Measurements from ENCODE around the gene CTIF.

CTIF gene

DNA sequence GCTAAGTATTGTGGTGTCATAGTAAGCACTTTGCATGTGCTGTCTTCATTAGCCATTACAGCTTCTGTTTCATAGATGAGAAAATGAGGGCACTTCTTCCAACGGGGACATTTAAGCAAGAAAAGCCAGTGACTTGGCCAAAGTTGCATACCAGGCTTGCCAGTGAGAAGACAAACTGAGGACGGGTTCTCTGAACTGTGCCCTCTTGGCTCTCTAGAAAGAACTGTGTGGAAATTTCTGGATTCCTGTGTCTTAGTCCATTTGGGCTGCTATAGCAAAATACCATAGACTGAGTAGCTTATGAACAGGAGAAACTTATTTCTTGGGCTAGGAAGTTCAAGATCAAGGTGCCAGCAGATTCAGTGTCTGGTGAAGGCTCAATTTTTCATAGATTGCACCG, 13.3 kb downstream of the CTIF start:
- no peak for DNase-seq (ENCODE audit: low read depth in 2 of 2)

DNA sequence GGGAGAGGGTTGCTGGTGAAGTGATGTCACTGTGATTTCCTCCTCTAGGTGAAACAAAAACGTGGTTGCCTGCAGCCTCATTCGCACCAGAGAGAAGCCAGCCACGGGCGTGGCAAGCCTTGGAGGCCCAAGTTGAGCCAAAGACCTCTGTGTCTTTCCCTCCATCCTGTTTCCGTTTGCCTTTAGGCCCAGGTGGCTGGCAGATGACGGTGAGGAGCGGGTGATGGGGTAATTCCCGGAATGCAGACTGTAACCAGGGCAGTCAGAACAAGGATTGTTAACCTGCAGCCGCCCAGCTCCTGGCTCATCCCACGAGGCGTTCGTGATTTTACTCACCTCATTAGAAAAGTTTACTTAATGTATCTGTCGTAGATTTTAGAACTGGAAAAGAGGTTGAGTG, 14.4 kb downstream of the CTIF start:
- DNase-seq (ENCODE audit: low read depth in 2 of 2), result no peak

DNA sequence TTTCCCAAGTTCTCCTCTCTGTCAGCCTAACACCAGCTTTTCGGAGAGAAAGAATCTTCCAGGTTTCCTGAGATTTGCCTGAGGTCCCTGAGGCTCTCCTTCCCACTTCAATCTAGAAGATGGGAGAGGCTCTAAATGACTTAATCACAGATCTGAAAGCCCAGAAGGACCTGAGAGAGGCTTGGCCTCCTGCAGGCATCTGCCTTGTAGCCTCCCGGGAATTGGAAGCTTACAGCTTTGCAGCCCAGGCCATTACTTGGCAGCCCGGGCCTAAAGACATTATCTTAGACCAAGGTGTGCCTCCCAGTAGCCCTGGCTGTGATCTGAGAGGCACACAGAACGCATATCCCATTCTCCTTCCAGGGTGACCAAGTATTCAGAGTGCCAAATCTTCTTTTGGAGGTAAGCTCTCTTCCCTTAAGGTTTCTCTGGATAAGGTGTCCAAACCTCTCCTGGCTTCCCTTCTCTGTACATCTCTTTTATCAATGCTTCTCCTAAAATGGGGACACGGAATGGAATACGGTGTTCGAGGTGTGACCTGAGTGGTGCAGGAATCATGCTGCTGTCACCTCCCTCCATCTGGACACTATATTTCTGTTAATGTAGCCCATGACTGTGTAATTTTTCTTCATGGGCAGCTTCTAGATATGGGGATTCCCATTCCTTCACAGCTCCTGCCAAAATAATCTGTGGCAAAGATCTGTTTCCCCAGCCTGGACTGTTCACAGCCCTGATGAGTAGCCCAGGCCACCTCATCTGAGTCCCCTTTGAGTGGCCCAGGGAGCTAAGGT, 16.0 kb downstream of the CTIF start:
- DNase-seq (ENCODE audit: low read depth in 2 of 2), result no peak

DNA sequence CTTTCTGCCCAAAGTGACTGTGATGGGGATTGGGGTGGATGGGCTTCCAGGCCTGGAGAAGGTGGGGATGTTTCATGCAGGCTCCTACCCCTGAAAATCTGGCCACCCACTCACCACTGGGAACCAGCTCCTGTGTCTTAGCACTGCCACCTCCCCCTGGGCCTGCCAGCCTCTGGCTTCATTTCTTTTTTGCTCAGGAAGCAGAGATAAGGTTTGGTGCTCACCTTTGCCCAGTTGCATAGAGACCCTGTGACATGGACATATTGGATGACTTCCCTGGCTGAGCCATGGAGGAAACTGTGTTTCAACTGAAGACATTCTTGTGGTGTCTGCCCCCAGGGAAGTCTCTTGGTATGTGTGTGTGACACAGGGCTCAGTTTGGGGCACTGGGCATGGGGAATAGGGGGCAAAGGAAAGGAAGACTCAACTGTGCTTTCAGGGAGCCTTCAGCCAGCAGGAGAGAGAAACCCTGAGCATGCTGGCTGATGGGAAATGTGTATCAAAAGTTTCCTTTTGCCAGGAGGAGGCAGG, 16.7 kb downstream of the CTIF start:
- DNase-seq (ENCODE audit: low read depth in 2 of 2), result no peak

DNA sequence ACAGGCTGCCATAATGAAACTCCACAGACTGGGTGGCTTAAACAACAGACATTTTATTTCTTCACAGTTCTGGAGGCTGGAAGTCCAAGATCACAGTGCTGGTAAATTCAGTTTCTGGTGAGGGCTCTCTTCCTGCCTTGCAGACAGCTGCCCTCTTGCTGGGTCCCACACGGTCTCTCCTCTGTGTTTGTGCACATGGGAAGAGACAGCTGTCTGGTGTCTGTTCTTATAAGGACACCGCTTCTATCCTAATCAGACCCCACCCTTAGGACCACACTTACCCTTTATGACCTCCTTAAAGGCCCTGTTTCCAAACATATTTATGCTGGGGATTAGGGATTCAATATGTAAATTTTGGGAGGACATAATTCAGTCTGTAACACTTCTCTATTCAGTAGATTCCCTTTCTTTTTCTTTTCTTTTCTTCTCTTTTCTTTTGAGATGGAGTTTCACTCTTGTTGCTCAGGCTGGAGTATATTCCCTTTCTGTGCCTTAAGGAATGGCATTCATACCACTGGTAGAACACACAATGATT, 18.9 kb downstream of the CTIF start:
- no peak for DNase-seq (ENCODE audit: low read depth in 2 of 2)

DNA sequence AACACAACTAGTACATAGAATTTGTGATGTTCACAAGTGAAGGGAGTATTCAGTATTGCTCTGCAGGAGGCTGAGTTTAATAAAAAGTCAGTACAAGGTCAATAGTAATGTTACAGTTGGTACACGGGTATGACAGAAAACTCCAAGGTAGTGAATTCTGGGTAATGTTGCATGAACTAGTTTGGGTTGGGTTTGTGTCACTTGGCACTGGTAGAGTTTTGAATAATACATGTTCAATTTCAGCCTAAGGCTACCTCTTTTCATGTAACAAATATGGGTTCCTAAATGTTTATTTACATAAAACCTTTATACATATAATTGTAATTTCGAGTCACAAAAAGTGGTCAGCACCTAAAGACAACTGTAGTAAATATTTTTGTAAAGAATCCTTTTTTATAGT, 19.4 kb downstream of the CTIF start:
- DNase-seq (ENCODE audit: low read depth in 2 of 2), result no peak

DNA sequence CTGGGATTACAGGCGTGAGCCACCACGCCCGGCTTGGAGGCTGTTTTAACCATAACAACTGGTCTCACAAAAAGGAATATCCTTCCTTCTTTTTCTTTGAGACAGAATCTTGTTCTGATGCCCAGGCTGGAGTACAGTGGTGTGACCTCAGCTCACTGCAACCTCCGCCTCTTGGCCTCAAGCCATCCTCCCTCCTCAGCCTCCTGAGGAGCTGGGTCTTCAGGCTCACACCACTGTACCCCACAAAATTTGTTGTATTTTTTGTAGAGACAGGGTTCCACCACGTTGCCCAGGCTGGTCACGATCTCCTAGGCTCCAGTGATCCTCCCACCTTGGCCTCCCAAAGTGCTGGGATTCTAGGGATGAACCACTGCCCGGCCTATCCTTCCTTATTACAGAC, 21.7 kb downstream of the CTIF start:
- DNase-seq (ENCODE audit: low read depth in 2 of 2), result no peak

DNA sequence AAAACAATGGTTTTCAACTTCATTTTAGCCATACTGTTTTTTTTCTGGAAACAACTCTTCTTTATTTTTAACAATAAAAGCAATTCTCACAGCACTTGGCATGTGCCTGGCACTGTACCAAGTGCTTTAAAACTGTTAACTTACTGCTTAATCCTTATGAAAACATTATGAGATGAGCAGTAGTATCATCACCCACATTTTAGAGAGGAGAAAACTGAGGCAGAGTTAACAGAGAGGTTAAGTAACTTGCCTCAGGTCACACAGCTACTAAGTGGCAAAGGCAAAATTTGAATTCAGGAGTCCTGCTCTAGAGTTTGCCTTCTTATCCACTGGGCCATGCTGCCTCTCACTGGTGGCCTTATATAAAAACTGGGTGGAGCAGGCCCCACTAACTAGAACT, 23.2 kb downstream of the CTIF start:
- DNase-seq (ENCODE audit: low read depth in 2 of 2), result no peak

DNA sequence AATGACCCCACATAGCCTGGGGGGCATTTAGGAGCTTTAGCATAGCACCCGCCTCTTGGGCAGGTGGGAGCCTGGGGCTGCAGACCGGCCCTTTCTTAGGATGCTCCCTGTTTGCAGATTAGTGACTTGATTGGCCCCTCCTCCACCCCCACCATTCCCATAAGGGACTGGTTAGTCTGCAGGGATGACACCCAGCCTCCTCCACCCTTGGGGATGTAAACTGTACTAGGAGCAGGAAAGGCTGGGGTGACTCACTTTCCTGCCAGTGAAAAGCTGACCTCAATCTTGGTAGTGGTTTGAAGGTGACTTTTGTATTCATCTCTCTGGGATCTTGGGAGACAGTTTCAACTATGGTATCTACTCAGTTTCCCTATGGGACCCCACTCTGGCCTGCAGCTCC, 24.2 kb downstream of the CTIF start:
- no peak for DNase-seq (ENCODE audit: low read depth in 2 of 2)

DNA sequence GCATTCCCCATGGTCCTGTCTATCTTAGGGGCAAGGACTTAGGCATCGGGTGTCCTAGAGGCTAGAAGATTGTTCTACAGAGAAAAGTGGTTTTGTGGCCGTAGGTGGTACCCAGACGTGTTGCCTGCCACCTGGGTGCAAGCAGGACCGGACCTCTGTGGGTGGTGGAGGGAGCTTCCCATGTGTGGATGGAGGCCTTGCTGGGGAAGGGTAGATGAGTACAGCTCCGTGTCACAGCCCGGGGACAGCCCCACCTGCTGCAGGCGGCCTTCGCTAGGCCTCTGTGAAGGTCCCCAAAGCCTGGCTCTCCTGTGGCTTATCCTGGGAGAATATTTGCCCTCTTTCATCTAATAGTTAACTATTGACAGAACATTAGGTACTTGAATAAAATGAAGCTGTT, 25.3 kb downstream of the CTIF start:
- DNase-seq (ENCODE audit: low read depth in 2 of 2), result no peak

DNA sequence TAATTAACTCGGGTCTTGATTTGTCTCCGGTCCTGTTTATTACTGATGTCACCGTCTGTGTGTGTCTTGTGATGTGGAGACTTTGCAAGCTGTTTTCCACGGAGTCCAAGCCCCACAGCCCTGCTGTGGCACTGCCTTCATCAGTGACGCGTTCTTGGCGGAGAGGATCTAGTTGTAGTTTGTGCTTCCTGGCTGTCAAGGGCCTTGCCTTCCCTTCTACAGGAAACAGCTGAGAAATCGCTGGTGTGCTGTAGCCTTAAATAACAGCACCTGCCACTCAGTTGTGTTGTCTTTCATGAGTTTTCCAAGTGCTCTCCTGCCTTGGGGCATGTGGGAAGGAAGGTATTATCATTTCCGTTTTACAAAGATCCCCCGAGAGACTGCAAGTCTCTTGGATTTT, 26.3 kb downstream of the CTIF start:
- no peak for DNase-seq (ENCODE audit: low read depth in 2 of 2)

DNA sequence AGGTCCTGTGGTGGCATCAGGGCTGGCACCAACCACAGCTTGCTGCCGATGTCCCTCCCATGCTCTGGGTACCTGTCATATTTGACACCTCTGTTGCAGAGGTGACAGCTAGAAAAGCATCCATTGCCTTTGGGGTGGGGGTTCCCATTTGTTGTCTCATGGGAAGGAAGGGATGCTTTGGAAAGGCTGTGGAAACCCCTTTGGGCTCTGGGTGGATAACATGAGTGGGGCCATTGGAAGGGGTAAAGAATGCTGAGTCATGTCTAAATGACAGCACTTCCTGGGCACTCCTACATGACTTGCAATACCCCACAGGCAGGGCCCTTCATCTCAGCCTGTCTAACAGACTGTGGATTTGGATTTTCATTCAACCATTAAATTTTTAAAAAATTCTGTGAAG, 27.8 kb downstream of the CTIF start:
- no peak for DNase-seq (ENCODE audit: low read depth in 2 of 2)

DNA sequence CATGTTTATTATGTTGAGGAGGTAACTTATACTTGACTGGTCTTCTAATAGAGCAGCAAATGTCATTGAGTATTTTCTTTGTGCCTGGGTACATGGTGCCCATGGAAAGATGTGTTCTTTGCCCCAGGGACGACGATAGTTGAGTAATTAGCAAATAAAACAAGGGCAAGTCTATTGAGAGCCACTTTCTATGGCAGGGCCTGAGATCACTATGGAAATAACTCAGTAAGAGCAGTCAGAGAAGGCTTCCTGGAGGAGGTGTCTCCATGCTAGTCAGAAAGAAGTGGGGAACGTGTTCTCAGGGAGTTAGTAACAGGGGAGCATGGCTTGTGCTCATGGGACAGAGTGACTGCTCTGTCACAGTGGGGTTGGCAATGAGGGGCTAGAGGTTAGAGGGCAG, 28.6 kb downstream of the CTIF start:
- no peak for DNase-seq (ENCODE audit: low read depth in 2 of 2)

DNA sequence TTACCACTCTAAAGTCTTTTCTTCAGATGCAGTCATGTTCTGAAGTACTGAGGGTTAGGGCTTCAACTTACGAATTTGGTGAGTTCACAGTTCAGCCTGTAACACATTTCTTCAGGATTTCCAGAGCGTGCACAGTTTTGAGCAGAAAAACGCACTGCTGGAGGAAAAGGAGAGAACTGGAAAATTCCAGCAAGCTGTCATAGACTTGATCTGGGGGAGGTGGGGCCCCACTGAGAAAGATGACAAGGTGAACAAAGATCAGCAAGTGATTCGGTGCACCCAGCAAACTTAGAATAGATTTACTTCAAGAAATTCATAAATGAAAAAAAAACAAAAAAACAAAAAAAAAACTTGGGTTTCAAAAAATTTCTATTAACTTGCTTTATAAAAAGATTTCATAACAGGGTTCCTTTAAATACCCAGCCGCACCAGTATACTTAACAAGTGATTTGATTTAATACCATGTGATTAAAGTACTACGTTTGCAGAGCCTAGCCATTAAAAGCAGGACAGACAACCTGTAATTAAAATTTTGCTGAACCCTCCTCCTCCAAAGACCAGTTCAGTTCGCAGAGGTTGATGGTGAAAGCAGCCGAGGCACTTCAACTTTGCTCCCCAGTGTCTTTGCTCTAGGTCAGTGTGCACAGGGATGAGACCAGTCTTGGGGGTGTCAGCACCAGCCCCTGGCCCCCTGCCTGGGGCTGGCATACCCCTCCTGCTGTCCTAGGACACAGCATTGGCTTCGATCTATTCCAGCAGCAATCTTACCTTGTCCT, 30.5 kb downstream of the CTIF start:
- DNase-seq (ENCODE audit: low read depth in 2 of 2), result no peak

DNA sequence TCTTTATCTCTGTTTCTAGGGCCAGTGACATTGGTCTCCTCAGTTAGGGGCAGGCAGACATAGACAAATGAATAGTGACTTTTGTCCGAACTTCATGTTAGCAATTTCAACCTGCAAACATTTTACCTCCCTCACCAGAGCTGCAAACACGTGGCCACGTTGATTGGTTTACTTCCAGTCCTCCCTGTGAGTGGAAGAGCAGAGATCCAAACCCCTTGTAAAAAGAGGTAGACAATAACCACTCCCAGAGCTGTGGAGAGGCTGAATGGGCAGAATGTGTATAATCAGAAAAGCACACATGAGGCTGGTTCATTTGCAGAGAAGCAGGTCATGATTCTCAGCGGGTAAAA, 31.1 kb downstream of the CTIF start:
- DNase-seq (ENCODE audit: low read depth in 2 of 2), result no peak

DNA sequence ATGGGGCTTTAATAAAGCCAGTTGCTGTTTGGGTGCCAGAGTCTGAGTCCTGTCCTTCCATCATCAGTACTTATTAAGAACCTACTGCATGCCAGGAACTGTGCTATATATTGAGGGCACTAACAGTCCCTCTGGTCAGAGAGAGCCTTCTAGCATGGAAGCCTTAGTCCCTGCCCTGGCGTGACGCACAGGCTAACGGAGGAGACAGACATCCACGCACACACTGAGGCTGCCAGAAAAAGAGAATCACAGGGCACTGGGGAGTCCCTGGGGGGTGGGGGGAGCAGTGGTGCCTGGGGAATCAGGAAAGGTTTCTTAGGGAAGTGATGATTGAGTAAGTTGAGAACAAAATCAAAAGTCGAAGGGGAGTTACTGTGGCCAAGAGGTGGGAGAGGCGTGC, 31.5 kb downstream of the CTIF start:
- no peak for DNase-seq (ENCODE audit: low read depth in 2 of 2)

DNA sequence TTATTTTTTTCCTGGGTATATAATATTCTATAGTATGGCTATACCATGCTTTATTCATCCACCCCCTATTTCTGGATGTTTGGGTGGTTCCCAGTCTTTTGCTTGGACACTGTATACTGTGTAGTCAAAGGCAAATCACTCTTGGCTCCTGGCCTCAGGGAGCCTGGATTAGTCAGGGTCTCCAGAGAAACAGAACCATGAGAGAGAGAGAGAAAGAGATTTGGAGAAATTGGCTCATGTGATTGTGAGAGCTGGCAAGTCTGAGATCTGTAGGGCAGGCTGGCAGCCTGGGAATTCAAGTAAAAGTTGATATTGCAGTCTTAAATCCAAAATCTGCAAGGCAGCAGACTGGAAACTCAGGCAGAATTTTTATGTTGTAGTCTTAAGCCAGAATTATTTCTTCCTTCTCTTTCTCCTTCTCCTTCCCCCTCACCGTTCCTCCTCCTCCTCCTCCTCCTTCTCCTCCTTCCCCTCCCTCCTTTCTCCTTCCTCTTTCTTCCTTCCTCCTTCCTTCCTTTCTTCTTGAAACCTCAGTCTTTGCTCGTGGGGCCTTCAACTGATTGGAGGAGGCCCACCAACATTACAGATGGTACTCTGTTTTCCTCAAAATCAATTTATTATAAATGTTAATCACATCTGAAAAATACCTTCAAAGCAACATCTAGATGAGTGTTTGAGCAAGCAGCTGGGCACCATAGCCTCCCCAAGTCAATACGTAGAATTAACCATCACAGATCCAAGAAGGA, 33.0 kb downstream of the CTIF start:
- no peak for DNase-seq (ENCODE audit: low read depth in 2 of 2)

DNA sequence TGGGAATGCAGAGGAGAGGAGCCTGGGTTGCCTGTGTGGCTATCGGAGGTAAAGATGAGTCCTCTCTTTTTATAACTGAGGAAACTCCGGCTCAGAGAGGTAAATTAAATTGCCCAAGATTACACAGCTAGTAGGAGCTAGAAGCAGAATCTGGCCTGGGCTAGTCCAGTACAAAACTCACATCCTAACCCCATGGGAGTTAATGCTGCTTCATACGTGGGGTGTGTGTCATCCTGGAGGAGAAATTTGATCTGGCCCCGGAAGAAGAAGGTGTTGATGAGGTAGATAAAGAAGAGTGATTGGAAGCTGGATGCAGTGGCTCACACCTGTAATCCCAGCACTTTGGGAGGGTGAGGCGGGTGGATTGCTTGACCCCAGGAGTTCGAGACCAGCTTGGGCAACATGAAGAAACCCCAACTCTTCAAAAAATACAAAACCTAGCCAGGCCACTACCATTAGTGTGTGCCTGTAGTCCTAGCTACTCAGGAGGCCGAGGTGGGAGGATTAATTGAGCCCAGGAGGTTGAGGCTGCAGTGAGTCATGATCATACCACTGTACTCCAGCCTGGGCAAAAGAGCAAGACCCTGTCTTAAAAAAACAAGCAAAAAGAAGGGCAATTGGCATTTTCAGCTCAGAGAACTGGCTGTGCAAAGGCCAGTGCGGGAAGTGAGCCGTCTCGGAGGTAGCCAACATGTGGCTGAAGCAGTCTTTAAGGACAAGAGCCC, 33.7 kb downstream of the CTIF start:
- no peak for DNase-seq (ENCODE audit: low read depth in 2 of 2)

DNA sequence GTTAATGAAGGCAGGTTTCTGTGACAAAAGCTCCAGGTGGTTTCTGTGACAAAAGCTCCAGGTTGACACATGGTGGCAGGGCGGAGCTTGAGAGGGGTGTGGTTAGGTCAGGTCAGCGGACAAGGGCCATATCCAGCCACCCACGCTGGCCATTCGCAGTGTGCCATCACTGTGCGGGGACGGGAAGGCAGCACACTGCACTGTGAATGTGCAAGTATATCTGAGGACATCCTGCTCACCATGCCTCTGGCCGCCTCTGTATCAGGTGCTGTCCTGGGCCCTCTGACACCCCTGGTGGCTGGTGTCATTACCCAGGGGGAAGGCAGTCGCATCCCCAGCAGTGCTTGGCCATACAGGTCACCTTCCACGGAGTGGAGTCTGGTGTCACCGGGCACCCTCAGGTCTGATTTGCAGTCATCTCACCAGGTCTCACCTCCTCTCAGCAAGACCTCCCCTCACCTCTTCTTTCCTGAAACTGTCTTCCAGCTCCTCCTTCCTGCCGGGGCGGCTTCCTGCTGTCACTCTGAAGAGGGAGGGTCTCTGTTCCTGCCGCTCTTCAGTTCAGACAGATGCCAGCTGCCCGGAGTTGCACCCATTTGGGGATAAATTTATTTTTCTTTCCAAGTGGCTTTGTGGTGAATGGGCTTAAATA, 34.9 kb downstream of the CTIF start:
- no peak for DNase-seq (ENCODE audit: low read depth in 2 of 2)

DNA sequence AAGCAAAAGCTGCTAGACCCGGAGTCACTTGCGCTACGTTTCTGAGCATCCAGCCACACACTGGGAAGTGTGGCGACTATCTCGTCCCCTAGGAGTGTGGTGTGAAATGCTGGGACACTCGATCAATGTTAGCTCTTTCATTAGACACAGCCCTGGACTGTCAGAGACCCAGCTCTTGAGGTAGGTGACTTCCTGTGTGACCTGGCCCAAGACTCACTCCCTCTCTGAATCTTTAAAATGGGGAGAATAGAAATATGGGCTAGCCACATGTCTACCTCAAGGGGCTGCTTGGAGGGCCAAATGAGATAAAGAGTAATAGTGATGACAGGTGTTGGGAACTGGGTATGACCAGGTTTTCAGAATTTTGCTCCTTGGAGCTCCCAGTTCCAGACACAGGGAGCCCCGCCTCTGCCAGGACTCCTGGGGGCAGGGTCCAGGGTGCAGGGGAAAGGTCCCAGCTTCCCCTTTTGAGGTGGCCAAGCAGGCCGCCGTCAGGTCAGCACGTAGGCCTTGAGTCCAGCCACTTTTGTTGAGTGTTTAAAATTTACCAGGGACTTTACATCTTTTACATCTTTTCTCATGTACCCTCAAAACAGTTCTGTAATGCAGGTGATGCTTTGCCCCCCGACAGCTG, 36.0 kb downstream of the CTIF start:
- no peak for DNase-seq (ENCODE audit: low read depth in 2 of 2)

DNA sequence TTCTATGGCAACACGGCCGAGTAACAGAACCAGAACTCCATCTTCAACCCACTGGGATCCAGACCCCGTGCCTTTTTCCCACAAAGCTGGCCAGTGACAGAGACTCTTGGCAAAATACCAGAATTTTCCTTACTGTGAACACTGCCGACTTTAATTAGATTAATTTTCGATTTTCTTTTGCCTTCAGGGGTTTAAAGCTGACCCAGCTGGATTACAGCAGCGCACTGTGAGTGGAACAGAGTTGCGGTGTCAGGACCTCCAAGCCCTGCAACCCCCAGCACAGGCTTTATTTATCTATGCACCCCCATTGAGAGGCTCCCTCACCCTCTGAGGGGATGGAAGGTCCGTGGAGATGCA, 36.4 kb downstream of the CTIF start:
- DNase-seq (ENCODE audit: low read depth in 2 of 2), result no peak
